GM10266 (cell line): ENCODE results near the gene FBXL13.
"Not testable (repeated sequence)": the region's sequence is repeated elsewhere in the genome, so short reads cannot be mapped to it uniquely, and the experiment has no call there.

ENCODE experiments used
- DNase-seq: peaks from one replicate; pipeline ENCODE4 v3.0.0; 2012; ENCODE audit errors: extremely low spot score
- CTCF ChIP-seq: IDR thresholded peaks from 2 replicates; pipeline ENCODE4 v1.5.1; 2012; ENCODE audit warnings: mild to moderate bottlenecking, low read depth; ENCODE audit not compliant: control insufficient read depth, insufficient read depth; ENCODE audit errors: missing control alignments

Gene FBXL13

GRCh38 chr7:103079836-103080235 lies 5.2 kb upstream of the FBXL13 start:
- TF ChIP-seq CTCF = no peak
- no peak for DNase-seq

GRCh38 chr7:103078226-103078625 lies 3.6 kb upstream of the FBXL13 start:
- DNase-seq = not testable (repeated sequence)

DNA sequence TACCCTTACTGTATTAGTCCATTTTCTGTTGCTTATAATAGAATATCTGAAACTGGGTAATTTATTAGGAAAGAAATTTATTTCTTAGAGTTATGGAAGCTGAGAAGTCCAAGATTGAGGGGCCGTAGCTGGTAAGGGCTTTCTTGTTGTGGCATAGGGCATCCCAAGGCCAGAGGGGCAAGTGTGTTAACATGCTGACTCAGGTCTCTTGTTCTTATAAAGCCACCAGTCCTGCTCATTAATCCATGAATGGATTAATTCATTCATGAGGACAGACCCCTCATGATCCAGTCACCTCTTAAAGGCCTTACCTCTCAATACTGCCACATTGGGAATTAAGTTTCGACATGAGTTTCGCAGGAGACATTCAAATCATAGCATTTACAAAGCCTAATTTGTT lies 2.7 kb upstream of the FBXL13 start:
- TF ChIP-seq CTCF = no peak
- no peak for DNase-seq

- no peak for TF ChIP-seq CTCF
- no peak for DNase-seq
Measured at GRCh38 chr7:103076764-103077163, 2.2 kb upstream of the FBXL13 start.

- TF ChIP-seq CTCF = no peak
Measured at GRCh38 chr7:103075337-103075918, 832 bp upstream of the FBXL13 start.

DNA sequence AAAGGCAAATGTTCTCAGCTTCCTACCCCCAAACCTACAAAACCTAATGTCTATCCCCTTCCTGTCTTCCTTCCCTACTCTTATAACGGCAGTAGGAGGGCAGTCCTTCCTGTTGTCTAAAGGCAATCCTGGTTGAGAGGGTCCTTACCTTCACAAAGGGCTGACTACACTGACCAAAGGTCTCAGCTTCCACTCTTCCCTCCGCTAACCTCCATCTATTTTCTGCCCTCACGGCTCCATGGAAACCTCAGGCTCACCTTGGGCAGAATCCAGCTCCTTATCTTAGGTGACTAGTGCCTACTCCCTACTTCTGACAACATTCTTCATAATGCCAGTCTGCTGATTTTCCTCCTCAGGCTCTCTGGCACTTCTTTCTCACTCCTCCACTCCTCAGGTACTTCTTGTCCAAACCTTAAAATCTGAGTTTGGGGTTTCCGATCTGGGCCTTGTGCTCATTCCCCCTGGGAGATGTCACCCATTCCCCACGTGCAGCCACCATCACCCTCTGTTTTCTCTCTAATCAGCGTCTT lies 542 bp downstream of the FBXL13 start:
- TF ChIP-seq CTCF = no peak
- DNase-seq = no peak

More at GRCh38 chr7:103075337-103075918, 832 bp upstream of the FBXL13 start:
- peak; percentile 84 for DNase-seq

DNA sequence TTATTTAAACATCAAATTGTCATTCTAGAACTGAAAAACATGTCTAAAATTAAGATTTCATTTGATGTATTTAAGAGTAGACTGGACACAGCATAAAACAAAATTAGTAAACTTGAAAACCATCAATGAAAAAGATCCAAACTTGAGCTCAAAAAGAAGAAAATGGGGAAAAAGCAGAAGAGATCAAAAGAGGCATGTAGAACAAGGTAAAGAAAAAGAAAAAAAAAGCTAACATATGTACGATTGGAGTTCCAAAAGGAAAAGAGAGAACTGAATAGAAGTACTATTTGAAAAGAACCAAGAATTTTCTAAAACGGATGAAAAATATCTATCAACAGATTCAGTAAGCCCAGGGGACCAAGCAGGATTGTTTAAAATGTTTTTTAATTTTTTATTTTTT lies 3.6 kb downstream of the FBXL13 start:
- no peak for DNase-seq
- no peak for TF ChIP-seq CTCF
